Suprapubic skin (tissue), 4 donors: ENCODE data around the gene CTNNBL1. TPM values are rescaled to one million over a fixed set of nuclear protein-coding genes. Genes with fewer than 3 reads are reported as not detected.

Experiments
- DNase-seq, 2 donors: peaks; one replicate each; pipeline ENCODE4 v3.0.0-alpha.2; 2019; ENCODE audit warnings: low spot score in 2 of 2
- H3K27ac ChIP-seq: fragments of 200-600 bp; sonication (generic); one replicate; pipeline ENCODE4 v1.5.1; 2019
- H3K27me3 ChIP-seq: fragments of 200-600 bp; sonication (generic); one replicate; pipeline ENCODE4 v1.5.1; 2019
- H3K36me3 ChIP-seq: fragments of 200-600 bp; sonication (generic); one replicate; pipeline ENCODE4 v1.5.1; 2019
- H3K4me1 ChIP-seq: fragments of 200-600 bp; sonication (generic); one replicate; pipeline ENCODE4 v1.5.1; 2019
- H3K4me3 ChIP-seq: fragments of 200-600 bp; sonication (generic); one replicate; pipeline ENCODE4 v1.5.1; 2019; ENCODE audit warnings: mild to moderate bottlenecking
- H3K9me3 ChIP-seq: fragments of 200-600 bp; sonication (generic); one replicate; pipeline ENCODE4 v1.5.1; 2019
- POLR2A ChIP-seq, 2 donors: fragments of 450-650 bp; IDR thresholded peaks; one replicate each; pipeline ENCODE4 v1.6.1; 2017; ENCODE audit warnings: antibody characterized with exemption in 2 of 2, mild to moderate bottlenecking in 2 of 2, moderate library complexity in 2 of 2
- POLR2AphosphoS5 ChIP-seq, 3 donors: sonication (generic); formaldehyde crosslinking; IDR thresholded peaks; one replicate each; pipeline ENCODE4 v1.6.1; 2017; ENCODE audit warnings: antibody characterized with exemption in 3 of 3
- WGBS: methylation state at CpG from one replicate; pipeline ENCODE4 v1.1.5; 2018; 5-methylcytosine and 5-hydroxymethylcytosine counted together
- total RNA-seq, 4 donors: library from RNA; depleted of rRNA; stranded (reverse); fragments of >200 nt; gene quantifications; one replicate each; pipeline ENCODE4 v1.1.0, GENCODE V29; 2016
- TF ChIP-seq, protein P1 (sequence below), 2 donors: fragments of 200-600 bp in 1 of 2; fragments of 450-650 bp in 1 of 2; sonication (generic) in 1 of 2; IDR thresholded peaks; one replicate each; pipeline ENCODE4 v1.5.1; 2016 to 2019; ENCODE audit warnings: antibody characterized with exemption in 2 of 2, mild to moderate bottlenecking in 1 of 2, moderate library complexity in 1 of 2

CTNNBL1 gene
- total RNA-seq, 4 donors from 2014 or later, result 17.2 to 27.4 (median 26.1) TPM

DNA sequence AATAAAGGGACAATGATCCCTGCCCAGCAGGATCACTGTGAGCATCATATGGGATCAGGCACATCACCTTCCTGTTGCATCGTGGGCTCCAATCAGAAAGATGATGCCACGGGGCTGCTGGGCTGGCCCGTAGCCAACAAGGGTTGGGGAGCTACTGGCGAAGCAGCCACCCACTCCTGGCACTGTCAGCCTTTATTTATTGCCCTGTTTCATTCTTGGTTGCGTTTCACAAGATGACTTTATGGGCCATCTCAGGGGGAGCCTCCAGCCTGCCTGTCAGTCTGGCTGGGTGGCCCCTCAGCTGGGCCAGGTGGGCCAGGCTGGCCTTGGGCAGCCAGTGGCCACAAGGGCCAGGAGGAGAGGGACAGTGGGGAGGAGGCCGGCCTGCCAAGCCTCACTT lies 226.4 kb downstream of the CTNNBL1 start:
- Histone ChIP-seq H3K27ac (no peak overlapping the region), H3K9me3 (no peaks in the 10 kb centered on the region), H3K36me3 (no peaks in the 10 kb centered on the region), H3K4me1 (peaks cover 8% of the 10 kb centered on the region), H3K4me3 (no peak overlapping the region), H3K27me3 (peaks cover 51% of the 10 kb centered on the region)
- WGBS, result 36% methylated on average over 5 of the region's 6 CpGs
- no peak for TF ChIP-seq POLR2AphosphoS5 (IDR thresholded peaks at IDR 0.05)
- TF ChIP-seq POLR2A (IDR thresholded peaks at IDR 0.05), result no peak
- DNase-seq, result no peak

DNA sequence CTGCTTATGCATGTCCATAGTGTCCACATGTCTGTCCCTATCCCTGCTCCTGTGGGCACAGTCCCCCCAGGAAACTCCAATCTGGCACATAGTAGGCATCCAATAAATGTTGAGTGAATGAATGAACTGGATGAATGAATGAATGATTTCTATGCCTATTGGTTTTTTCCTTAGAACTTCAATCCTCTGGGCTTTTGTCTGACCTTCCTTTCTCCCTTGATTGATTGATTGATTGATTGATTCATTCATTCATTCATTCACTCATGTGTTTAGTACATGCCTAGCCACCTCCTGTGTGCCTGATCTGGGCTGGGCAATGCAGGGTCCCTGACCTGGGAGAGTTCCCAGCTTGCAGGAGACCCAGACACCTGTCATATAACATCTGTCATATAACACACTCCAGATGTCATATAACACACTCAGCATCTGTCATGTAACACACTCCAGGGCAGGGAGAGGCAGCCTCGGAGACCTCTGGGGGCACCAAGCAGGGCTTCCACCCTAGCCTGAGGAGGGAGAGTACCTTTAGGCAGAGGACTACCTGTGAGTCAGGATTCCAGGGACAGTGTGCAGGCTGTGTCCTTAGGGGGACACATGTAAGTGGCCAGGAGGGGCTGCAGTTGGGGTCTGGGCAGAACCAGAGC lies 227.0 kb downstream of the CTNNBL1 start:
- H3K27me3 ChIP-seq, result peaks cover 46% of the 10 kb centered on the region
- no peak overlapping the region for H3K4me3 ChIP-seq
- peaks cover 6% of the 10 kb centered on the region for H3K4me1 ChIP-seq
- no peaks in the 10 kb centered on the region for H3K36me3 ChIP-seq
- no peak for DNase-seq
- 67% methylated on average over 1 of the region's 1 CpG for WGBS
- TF ChIP-seq POLR2A (IDR thresholded peaks at IDR 0.05), result no peak
- no peaks in the 10 kb centered on the region for H3K9me3 ChIP-seq
- no peak overlapping the region for H3K27ac ChIP-seq

DNA sequence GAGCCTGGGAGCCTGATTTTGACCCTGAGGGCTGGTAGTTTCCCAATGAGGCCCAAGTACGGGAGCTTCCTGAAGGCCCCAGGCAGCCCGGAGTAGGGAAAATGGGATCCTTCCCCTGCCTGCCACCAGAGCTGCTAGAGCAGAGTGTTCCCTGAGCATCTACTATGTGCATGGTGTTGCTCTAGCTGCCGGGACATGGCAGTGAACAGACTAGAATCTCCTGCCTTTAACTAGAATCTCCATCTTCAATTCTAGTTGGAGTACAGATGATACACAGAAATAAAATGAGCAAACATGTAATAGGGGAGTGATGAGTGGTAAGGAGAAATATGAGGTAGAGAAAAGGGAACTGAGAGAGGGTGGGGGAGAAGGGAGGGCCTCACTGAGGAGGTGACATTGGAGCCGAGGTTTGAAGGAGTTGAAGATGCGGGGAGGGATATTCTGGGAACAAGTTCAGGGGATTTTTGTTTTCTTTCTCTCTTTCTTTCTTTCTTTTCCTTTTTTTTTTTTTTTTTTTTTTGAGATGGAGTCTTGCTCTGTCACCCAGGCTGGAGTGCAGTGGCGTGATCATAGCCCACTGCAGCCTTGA lies 227.6 kb downstream of the CTNNBL1 start:
- H3K9me3 ChIP-seq, result no peaks in the 10 kb centered on the region
- no peak overlapping the region for H3K27ac ChIP-seq
- TF ChIP-seq, protein P1, sequence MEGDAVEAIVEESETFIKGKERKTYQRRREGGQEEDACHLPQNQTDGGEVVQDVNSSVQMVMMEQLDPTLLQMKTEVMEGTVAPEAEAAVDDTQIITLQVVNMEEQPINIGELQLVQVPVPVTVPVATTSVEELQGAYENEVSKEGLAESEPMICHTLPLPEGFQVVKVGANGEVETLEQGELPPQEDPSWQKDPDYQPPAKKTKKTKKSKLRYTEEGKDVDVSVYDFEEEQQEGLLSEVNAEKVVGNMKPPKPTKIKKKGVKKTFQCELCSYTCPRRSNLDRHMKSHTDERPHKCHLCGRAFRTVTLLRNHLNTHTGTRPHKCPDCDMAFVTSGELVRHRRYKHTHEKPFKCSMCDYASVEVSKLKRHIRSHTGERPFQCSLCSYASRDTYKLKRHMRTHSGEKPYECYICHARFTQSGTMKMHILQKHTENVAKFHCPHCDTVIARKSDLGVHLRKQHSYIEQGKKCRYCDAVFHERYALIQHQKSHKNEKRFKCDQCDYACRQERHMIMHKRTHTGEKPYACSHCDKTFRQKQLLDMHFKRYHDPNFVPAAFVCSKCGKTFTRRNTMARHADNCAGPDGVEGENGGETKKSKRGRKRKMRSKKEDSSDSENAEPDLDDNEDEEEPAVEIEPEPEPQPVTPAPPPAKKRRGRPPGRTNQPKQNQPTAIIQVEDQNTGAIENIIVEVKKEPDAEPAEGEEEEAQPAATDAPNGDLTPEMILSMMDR (IDR thresholded peaks at IDR 0.05), result no peak
- peaks cover 40% of the 10 kb centered on the region for H3K27me3 ChIP-seq
- no peaks in the 10 kb centered on the region for H3K36me3 ChIP-seq
- no peaks in the 10 kb centered on the region for H3K4me1 ChIP-seq
- WGBS, result 82% methylated on average over 6 of the region's 6 CpGs
- H3K4me3 ChIP-seq, result no peak overlapping the region
- DNase-seq, result no peak

Other genes with a start within 250 kb of the CTNNBL1 start
- 10 to 100 TPM in 1 of 4 donors, 1 to 10 TPM in 3; 3.0 to 15.2 (median 6.2) TPM for gene NNAT, start 172.8 kb upstream of the CTNNBL1 start, total RNA-seq
- 100 to 1,000 TPM; 126 to 198 (median 136) TPM for gene BLCAP, start 166.2 kb upstream of the CTNNBL1 start, total RNA-seq
- 1 to 10 TPM in 1 of 4 donors, under 1 TPM in 1, not detected in 2; 0.78 to 1.4 TPM for gene VSTM2L, start 209.1 kb downstream of the CTNNBL1 start, total RNA-seq